Trophoblast cell (in vitro differentiated cells and primary cell): ENCODE data around the gene IGF2BP3.
A peak's percentile ranks its signal among the peaks of the same experiment; 100 is the strongest.

Experiments
- DNase-seq, 2 donors: peaks; one replicate each; pipeline ENCODE4 v3.0.0-alpha.2; 2016
- H2AFZ ChIP-seq: 2 replicates; pipeline ENCODE4 v1.6.1; 2013; ENCODE audit warnings: low read length, moderate library complexity, mild to moderate bottlenecking; ENCODE audit not compliant: insufficient read depth, poor library complexity
- H2AK5ac ChIP-seq: 2 replicates; pipeline ENCODE4 v1.6.1; 2013; ENCODE audit warnings: mild to moderate bottlenecking, low read length
- H2BK120ac ChIP-seq: 2 replicates; pipeline ENCODE4 v1.6.1; 2013; ENCODE audit warnings: low read length, mild to moderate bottlenecking, moderate library complexity; ENCODE audit not compliant: insufficient read depth, poor library complexity
- H2BK12ac ChIP-seq: 2 replicates; pipeline ENCODE4 v1.6.1; 2013; ENCODE audit warnings: mild to moderate bottlenecking, low read length, moderate library complexity
- H2BK5ac ChIP-seq: 2 replicates; pipeline ENCODE4 v1.6.1; 2013; ENCODE audit warnings: low read length, low read depth, moderate library complexity, mild to moderate bottlenecking; ENCODE audit not compliant: poor library complexity
- H3K14ac ChIP-seq: 2 replicates; pipeline ENCODE4 v1.6.1; 2013; ENCODE audit warnings: mild to moderate bottlenecking, low read length
- H3K18ac ChIP-seq: 2 replicates; pipeline ENCODE4 v1.6.1; 2013; ENCODE audit warnings: mild to moderate bottlenecking, low read length
- H3K23ac ChIP-seq: 2 replicates; pipeline ENCODE4 v1.6.1; 2013; ENCODE audit warnings: low read length
- H3K27ac ChIP-seq: 2 replicates; pipeline ENCODE4 v1.5.1; 2013; ENCODE audit warnings: low read depth, mild to moderate bottlenecking, inconsistent platforms, low read length, moderate library complexity
- H3K27me3 ChIP-seq: 2 replicates; pipeline ENCODE4 v1.6.1; 2013; ENCODE audit warnings: inconsistent platforms, mild to moderate bottlenecking, low read length, moderate library complexity; ENCODE audit not compliant: insufficient read depth
- H3K36me3 ChIP-seq, 2 experiments: 1 replicate in 1 of 2; 2 replicates in 1 of 2; pipeline ENCODE4 v1.6.1; 2013; ENCODE audit warnings: low read length in 2 of 2, mild to moderate bottlenecking in 2 of 2, moderate library complexity in 1 of 2; ENCODE audit not compliant: insufficient read depth in 2 of 2, control insufficient read depth in 1 of 2
- H3K4ac ChIP-seq: 2 replicates; pipeline ENCODE4 v1.6.1; 2013; ENCODE audit warnings: low read depth, mild to moderate bottlenecking, low read length, moderate library complexity
- H3K4me1 ChIP-seq, 2 experiments: 1 replicate in 1 of 2; 2 replicates in 1 of 2; pipeline ENCODE4 v1.6.1; 2013; ENCODE audit warnings: low read length in 2 of 2, mild to moderate bottlenecking in 2 of 2, moderate library complexity in 1 of 2; ENCODE audit not compliant: insufficient read depth in 2 of 2, control insufficient read depth in 1 of 2
- H3K4me2 ChIP-seq: 2 replicates; pipeline ENCODE4 v1.6.1; 2013; ENCODE audit warnings: inconsistent platforms, mild to moderate bottlenecking, low read length, moderate library complexity
- H3K4me3 ChIP-seq: 2 replicates; pipeline ENCODE4 v1.5.1; 2013; ENCODE audit warnings: mild to moderate bottlenecking, low read depth, low read length, inconsistent platforms
- H3K79me1 ChIP-seq: one replicate; pipeline ENCODE4 v1.6.1; 2013; ENCODE audit warnings: low read length
- H3K79me2 ChIP-seq: 2 replicates; pipeline ENCODE4 v1.6.1; 2013; ENCODE audit warnings: low read length, mild to moderate bottlenecking; ENCODE audit not compliant: control insufficient read depth, insufficient read depth, poor library complexity
- H3K9ac ChIP-seq: 2 replicates; pipeline ENCODE4 v1.6.1; 2013; ENCODE audit warnings: mild to moderate bottlenecking, low read length
- H3K9me3 ChIP-seq: 2 replicates; pipeline ENCODE4 v1.6.1; 2013; ENCODE audit warnings: low read depth, mild to moderate bottlenecking, control low read depth, inconsistent platforms, low read length; ENCODE audit not compliant: insufficient read depth
- H4K12ac ChIP-seq: 2 replicates; pipeline ENCODE4 v1.6.1; 2013; ENCODE audit warnings: low read depth, mild to moderate bottlenecking, low read length, moderate library complexity
- H4K8ac ChIP-seq: 2 replicates; pipeline ENCODE4 v1.6.1; 2013; ENCODE audit warnings: low read depth, mild to moderate bottlenecking, low read length, moderate library complexity
- H4K91ac ChIP-seq: one replicate; pipeline ENCODE4 v1.6.1; 2013; ENCODE audit warnings: low read depth, mild to moderate bottlenecking, low read length, moderate library complexity
- WGBS: extraction: QIAGEN DNeasy Blood & Tissue Kit; methylation state at CpG from one replicate; pipeline ENCODE4 v1.1.7; 2013; ENCODE audit warnings: missing lambda C conversion rate; ENCODE audit not compliant: insufficient read length, insufficient coverage; ENCODE audit errors: extremely low coverage; 5-methylcytosine and 5-hydroxymethylcytosine counted together

Gene IGF2BP3

GRCh38 chr7:23292623-23293022, 177.7 kb downstream of the IGF2BP3 start:
- Histone ChIP-seq H3K79me1 (no peaks in the 10 kb centered on the region), H3K4me2 (no peak overlapping the region)

DNA sequence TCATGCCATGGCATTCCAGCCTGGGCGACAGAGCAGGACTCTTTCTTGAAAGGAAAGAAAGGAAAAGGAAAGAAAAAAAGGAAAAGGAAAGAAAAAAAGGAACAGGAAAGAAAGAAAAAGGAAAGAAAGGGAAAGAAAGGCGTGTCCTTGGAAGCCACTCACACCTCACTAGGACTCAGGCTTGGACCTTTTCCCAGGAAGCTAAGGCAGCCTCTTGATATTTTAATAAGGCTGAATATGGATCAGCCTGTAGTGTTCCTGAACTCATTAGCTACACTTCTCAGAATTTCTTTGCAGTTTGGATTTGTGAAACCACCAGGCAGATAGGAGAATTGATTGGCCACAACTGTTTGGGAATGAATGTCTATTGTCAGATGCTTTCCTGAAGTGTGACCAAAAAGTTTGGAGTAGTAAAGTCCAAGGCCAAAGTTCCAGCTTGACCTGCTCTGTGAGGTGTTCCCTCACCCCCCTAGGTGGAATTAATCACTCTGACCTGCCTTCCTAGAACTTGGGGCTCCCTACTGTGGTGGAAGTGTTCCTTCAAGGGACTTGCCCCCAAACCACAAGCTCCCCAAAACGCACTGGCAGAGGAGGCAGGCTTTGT, 178.2 kb downstream of the IGF2BP3 start:
- Histone ChIP-seq H4K12ac (no peak overlapping the region), H2AFZ (no peak overlapping the region), H3K4ac (no peak overlapping the region), H2BK12ac (no peak overlapping the region), H3K4me2 (no peak overlapping the region), H3K23ac (no peak overlapping the region), H4K8ac (no peak overlapping the region), H3K14ac (no peak overlapping the region), H3K9me3 (no peaks in the 10 kb centered on the region), H3K79me2 (no peaks in the 10 kb centered on the region), H2AK5ac (no peak overlapping the region), H4K91ac (no peak overlapping the region), H2BK5ac (no peak overlapping the region), H3K36me3 (no peaks in the 10 kb centered on the region), H3K4me3 (no peak overlapping the region), H3K9ac (no peak overlapping the region), H3K4me1 (no peaks in the 10 kb centered on the region), H3K27ac (no peak overlapping the region), H3K27me3 (no peaks in the 10 kb centered on the region), H3K18ac (no peak overlapping the region), H3K79me1 (no peaks in the 10 kb centered on the region), H2BK120ac (no peak overlapping the region)
- DNase-seq, result no peak
- WGBS, result no CpG with 5 or more reads among the region's 3 CpGs

More at GRCh38 chr7:23292623-23293022, 177.7 kb downstream of the IGF2BP3 start:
- H4K8ac ChIP-seq, result no peak overlapping the region
- H3K27ac ChIP-seq, result no peak overlapping the region
- no peaks in the 10 kb centered on the region for H3K27me3 ChIP-seq
- no peaks in the 10 kb centered on the region for H3K9me3 ChIP-seq
- no peak overlapping the region for H3K4ac ChIP-seq
- no peak overlapping the region for H3K9ac ChIP-seq
- no peak overlapping the region for H2AFZ ChIP-seq
- no peak overlapping the region for H2AK5ac ChIP-seq
- no peaks in the 10 kb centered on the region for H3K79me2 ChIP-seq
- H3K14ac ChIP-seq, result no peak overlapping the region
- DNase-seq, result no peak
- no peaks in the 10 kb centered on the region for H3K36me3 ChIP-seq
- no peaks in the 10 kb centered on the region for H3K4me1 ChIP-seq
- no peak overlapping the region for H3K23ac ChIP-seq
- H2BK12ac ChIP-seq, result no peak overlapping the region
- H2BK5ac ChIP-seq, result no peak overlapping the region
- no peak overlapping the region for H2BK120ac ChIP-seq
- no peak overlapping the region for H3K18ac ChIP-seq
- H4K12ac ChIP-seq, result no peak overlapping the region
- WGBS, result no CpG with 5 or more reads among the region's 4 CpGs
- no peak overlapping the region for H4K91ac ChIP-seq
- H3K4me3 ChIP-seq, result no peak overlapping the region

- H3K9ac ChIP-seq, result no peak overlapping the region
- H3K79me2 ChIP-seq, result no peaks in the 10 kb centered on the region
- no peak overlapping the region for H2BK12ac ChIP-seq
Measured at GRCh38 chr7:23290993-23291392, 179.3 kb downstream of the IGF2BP3 start.

DNA sequence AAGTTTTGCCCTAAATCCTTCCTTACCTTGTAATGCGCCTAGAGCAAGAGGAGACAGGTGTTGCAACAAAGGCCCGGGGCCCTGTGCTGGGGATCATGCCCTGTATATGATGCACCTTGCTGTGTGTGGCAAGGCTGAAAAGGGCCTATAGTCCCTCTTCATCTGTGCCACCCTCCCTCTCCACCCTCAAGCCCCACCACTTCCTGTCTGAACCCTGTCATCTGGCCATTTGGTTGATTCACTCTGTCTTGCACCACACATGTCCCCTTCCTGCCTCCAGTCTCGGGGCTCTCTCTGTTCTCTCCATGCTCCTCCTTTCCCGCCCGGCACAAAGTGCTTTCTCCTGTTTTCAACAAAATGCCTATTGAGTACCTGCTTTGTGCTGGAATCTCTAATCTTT, 182.7 kb downstream of the IGF2BP3 start:
- no peaks in the 10 kb centered on the region for H3K9me3 ChIP-seq
- H3K4me2 ChIP-seq, result no peak overlapping the region
- no peak overlapping the region for H3K14ac ChIP-seq
- no peak overlapping the region for H2BK12ac ChIP-seq
- DNase-seq, result peak in 1 of 2 donors; percentile 38
- H2BK120ac ChIP-seq, result no peak overlapping the region
- no peak overlapping the region for H2BK5ac ChIP-seq
- H3K79me2 ChIP-seq, result no peaks in the 10 kb centered on the region
- H3K27me3 ChIP-seq, result no peaks in the 10 kb centered on the region
- H4K12ac ChIP-seq, result no peak overlapping the region
- no peak overlapping the region for H3K18ac ChIP-seq
- H3K79me1 ChIP-seq, result no peaks in the 10 kb centered on the region
- H3K27ac ChIP-seq, result no peak overlapping the region
- H2AK5ac ChIP-seq, result no peak overlapping the region
- WGBS, result no CpG with 5 or more reads among the region's 5 CpGs
- no peak overlapping the region for H3K4ac ChIP-seq
- no peak overlapping the region for H4K8ac ChIP-seq
- no peak overlapping the region for H2AFZ ChIP-seq
- H3K36me3 ChIP-seq, result no peaks in the 10 kb centered on the region
- H4K91ac ChIP-seq, result no peak overlapping the region
- no peak overlapping the region for H3K9ac ChIP-seq
- H3K4me3 ChIP-seq, result no peak overlapping the region
- no peaks in the 10 kb centered on the region for H3K4me1 ChIP-seq
- no peak overlapping the region for H3K23ac ChIP-seq

More at GRCh38 chr7:23290993-23291392, 179.3 kb downstream of the IGF2BP3 start:
- peak in 1 of 2 donors; percentile 17 for DNase-seq
- no peak overlapping the region for H3K4ac ChIP-seq
- H2BK120ac ChIP-seq, result no peak overlapping the region
- no peak overlapping the region for H3K23ac ChIP-seq
- H4K12ac ChIP-seq, result no peak overlapping the region
- no peak overlapping the region for H3K27ac ChIP-seq
- no peaks in the 10 kb centered on the region for H3K4me1 ChIP-seq
- no peaks in the 10 kb centered on the region for H3K36me3 ChIP-seq
- H3K4me2 ChIP-seq, result no peak overlapping the region
- no peak overlapping the region for H4K91ac ChIP-seq
- H3K27me3 ChIP-seq, result no peaks in the 10 kb centered on the region
- no peak overlapping the region for H2AK5ac ChIP-seq
- no peaks in the 10 kb centered on the region for H3K9me3 ChIP-seq
- H3K79me1 ChIP-seq, result no peaks in the 10 kb centered on the region
- no peak overlapping the region for H3K18ac ChIP-seq
- H2AFZ ChIP-seq, result no peak overlapping the region
- H2BK5ac ChIP-seq, result no peak overlapping the region
- no peak overlapping the region for H3K14ac ChIP-seq
- WGBS, result no CpG with 5 or more reads among the region's 9 CpGs
- no peak overlapping the region for H3K4me3 ChIP-seq
- H4K8ac ChIP-seq, result no peak overlapping the region
